GM18951 (cell line): ENCODE measurements around the gene SPECC1L.

ENCODE experiments used
- POLR2A ChIP-seq: IDR thresholded peaks from 4 replicates; pipeline ENCODE4 v1.6.1; 2011; ENCODE audit warnings: mild to moderate bottlenecking; ENCODE audit not compliant: insufficient read length, insufficient read depth; ENCODE audit errors: extremely low read depth
- in situ Hi-C: fragments of 300-500 bp; cut with MboI; formaldehyde crosslinking; loops from one replicate; pipeline ENCODE4 v1.12.0; 2022; ENCODE audit warnings: low sequenced_read_pairs, mixed read lengths, inconsistent platforms; ENCODE audit not compliant: unreplicated experiment

Gene SPECC1L

GRCh38 chr22:24414984-24415945 lies 144.6 kb downstream of the SPECC1L start:
- no peak for TF ChIP-seq POLR2A
- in situ Hi-C loops = loop anchor here (5.0 kb wide), 1 partner anchor 102 kb away; no protein-coding TSS in a partner anchor

GRCh38 chr22:24416095-24416494 lies 145.5 kb downstream of the SPECC1L start:
- in situ Hi-C loops = loop anchor here (5.0 kb wide), 1 partner anchor 101 kb away; no protein-coding TSS in a partner anchor
- TF ChIP-seq POLR2A = no peak

GRCh38 chr22:24416611-24417010 lies 146.0 kb downstream of the SPECC1L start:
- in situ Hi-C loops = loop anchor here (5.0 kb wide), 1 partner anchor 101 kb away; no protein-coding TSS in a partner anchor
- TF ChIP-seq POLR2A = no peak

GRCh38 chr22:24417200-24417599 lies 146.6 kb downstream of the SPECC1L start:
- no peak for TF ChIP-seq POLR2A
- in situ Hi-C loops = loop anchor here (5.0 kb wide), 1 partner anchor 100 kb away; no protein-coding TSS in a partner anchor

- no peak for TF ChIP-seq POLR2A
- in situ Hi-C loops = loop anchor here (5.0 kb wide), 1 partner anchor 99 kb away; no protein-coding TSS in a partner anchor
These were observed 147.4 kb downstream of the SPECC1L start for GRCh38 chr22:24417901-24418641.

- in situ Hi-C loops = loop anchor here (5.0 kb wide), 1 partner anchor 98 kb away; no protein-coding TSS in a partner anchor
- TF ChIP-seq POLR2A = no peak
These were observed 148.3 kb downstream of the SPECC1L start for GRCh38 chr22:24418786-24419474.

- in situ Hi-C loops = loop anchor here (5.0 kb wide), 1 partner anchor 98 kb away; no protein-coding TSS in a partner anchor
- no peak for TF ChIP-seq POLR2A
These were observed 148.8 kb downstream of the SPECC1L start for GRCh38 chr22:24419475-24419850.

- in situ Hi-C loops = no loop called here
- TF ChIP-seq POLR2A = no peak
These were observed 149.7 kb downstream of the SPECC1L start for GRCh38 chr22:24420072-24420976.

GRCh38 chr22:24420977-24421343 lies 150.3 kb downstream of the SPECC1L start:
- in situ Hi-C loops = no loop called here
- TF ChIP-seq POLR2A = no peak

- in situ Hi-C loops = no loop called here
- no peak for TF ChIP-seq POLR2A
These were observed 150.8 kb downstream of the SPECC1L start for GRCh38 chr22:24421428-24421931.

GRCh38 chr22:24422102-24422665 lies 151.6 kb downstream of the SPECC1L start:
- in situ Hi-C loops = no loop called here
- TF ChIP-seq POLR2A = no peak
